Fibroblast of the conjunctiva (primary cell): ENCODE results near the gene CMTM8.

ENCODE experiments used
- DNase-seq: peaks from one replicate; pipeline ENCODE4 v3.0.0-alpha.2; 2010; ENCODE audit warnings: low read depth

The CMTM8 gene

GRCh38 chr3:32337505-32337904 is 99.0 kb downstream of the CMTM8 start:
- no peak for DNase-seq

- peak; percentile 28 for DNase-seq
Observed at GRCh38 chr3:32340039-32340438, 101.6 kb downstream of the CMTM8 start.

GRCh38 chr3:32340611-32341365 is 102.3 kb downstream of the CMTM8 start:
- DNase-seq, result no peak

- DNase-seq, result no peak
Observed at GRCh38 chr3:32347343-32348125, 109.1 kb downstream of the CMTM8 start.

- DNase-seq, result no peak
Observed at GRCh38 chr3:32349184-32349583, 110.7 kb downstream of the CMTM8 start.

GRCh38 chr3:32352563-32352962 is 114.1 kb downstream of the CMTM8 start:
- DNase-seq, result no peak

GRCh38 chr3:32353351-32353750 is 114.9 kb downstream of the CMTM8 start:
- no peak for DNase-seq

- no peak for DNase-seq
Observed at GRCh38 chr3:32354362-32354778, 115.9 kb downstream of the CMTM8 start.

GRCh38 chr3:32355751-32356291 is 117.3 kb downstream of the CMTM8 start:
- DNase-seq, result no peak

GRCh38 chr3:32359766-32360492 is 121.4 kb downstream of the CMTM8 start:
- no peak for DNase-seq

- DNase-seq, result no peak
Observed at GRCh38 chr3:32360493-32360827, 122.0 kb downstream of the CMTM8 start.

GRCh38 chr3:32366638-32367397 is 128.3 kb downstream of the CMTM8 start:
- no peak for DNase-seq

GRCh38 chr3:32367442-32367841 is 129.0 kb downstream of the CMTM8 start:
- DNase-seq, result no peak

GRCh38 chr3:32371461-32372212 is 133.2 kb downstream of the CMTM8 start:
- no peak for DNase-seq

GRCh38 chr3:32372213-32372490 is 133.7 kb downstream of the CMTM8 start:
- no peak for DNase-seq

GRCh38 chr3:32373276-32373675 is 134.8 kb downstream of the CMTM8 start:
- no peak for DNase-seq

- DNase-seq, result no peak
Observed at GRCh38 chr3:32373844-32374243, 135.4 kb downstream of the CMTM8 start.

GRCh38 chr3:32374788-32375595 is 136.5 kb downstream of the CMTM8 start:
- peak; percentile 60 for DNase-seq

GRCh38 chr3:32375596-32375930 is 137.1 kb downstream of the CMTM8 start:
- DNase-seq, result no peak

- DNase-seq, result no peak
Observed at GRCh38 chr3:32376115-32376514, 137.6 kb downstream of the CMTM8 start.
